GM23338 (cell line): ENCODE results near the gene NCK2. TPM values are rescaled to one million over a fixed set of nuclear protein-coding genes. Genes with fewer than 3 reads are reported as not detected.

Source experiments
- ATAC-seq: fragments of 200-7000 bp; cut with Tn5 transposase; 3 replicates; pipeline ENCODE4 v1.9.1; 2020
- DNase-seq: peaks from one replicate; pipeline ENCODE4 v3.0.0-alpha.2; 2015; ENCODE audit warnings: low spot score
- H2AFZ ChIP-seq: fragments of 200-600 bp; sonication (generic); 2 replicates; pipeline ENCODE4 v1.8.0; 2016; ENCODE audit warnings: antibody characterized with exemption, mild to moderate bottlenecking, moderate library complexity
- H3F3A ChIP-seq: fragments of 200-600 bp; sonication (generic); replicated peaks from 2 replicates; pipeline ENCODE4 v1.8.0; 2017; ENCODE audit warnings: antibody characterized with exemption, mixed run types, low read depth
- H3K27ac ChIP-seq: fragments of 200-600 bp; sonication (generic); 2 replicates; pipeline ENCODE4 v1.6.1; 2016; ENCODE audit warnings: low read depth
- H3K27me3 ChIP-seq: fragments of 200-600 bp; sonication (generic); 2 replicates; pipeline ENCODE4 v1.8.0; 2016; ENCODE audit warnings: mild to moderate bottlenecking, mixed run types, moderate library complexity; ENCODE audit not compliant: insufficient read depth
- H3K36me3 ChIP-seq: fragments of 200-600 bp; sonication (generic); 2 replicates; pipeline ENCODE4 v1.8.0; 2016; ENCODE audit warnings: mild to moderate bottlenecking; ENCODE audit not compliant: insufficient read depth
- H3K4me1 ChIP-seq: fragments of 200-600 bp; sonication (generic); 2 replicates; pipeline ENCODE4 v1.8.0; 2016; ENCODE audit warnings: mild to moderate bottlenecking, moderate library complexity; ENCODE audit not compliant: insufficient read depth
- H3K4me2 ChIP-seq: fragments of 200-600 bp; sonication (generic); 2 replicates; pipeline ENCODE4 v1.7.1; 2017; ENCODE audit warnings: mixed run types
- H3K4me3 ChIP-seq: fragments of 200-600 bp; sonication (generic); 2 replicates; pipeline ENCODE4 v1.6.1; 2016; ENCODE audit warnings: mixed run types
- H3K79me2 ChIP-seq: fragments of 200-600 bp; sonication (generic); replicated peaks from 2 replicates; pipeline ENCODE4 v1.8.0; 2017; ENCODE audit warnings: mild to moderate bottlenecking; ENCODE audit not compliant: insufficient read depth
- H3K9me2 ChIP-seq: fragments of 200-600 bp; sonication (generic); 2 replicates; pipeline ENCODE4 v1.8.0; 2017; ENCODE audit not compliant: insufficient read depth
- H4K20me1 ChIP-seq: fragments of 200-600 bp; sonication (generic); replicated peaks from 2 replicates; pipeline ENCODE4 v1.8.0; 2017; ENCODE audit warnings: mild to moderate bottlenecking; ENCODE audit not compliant: insufficient read depth
- H3K27ac Mint-ChIP-seq: 2 replicates; pipeline ENCODE4 v1.8.0; 2020; ENCODE audit warnings: inconsistent platforms, mild to moderate bottlenecking, moderate library complexity, mixed read lengths
- H3K27me3 Mint-ChIP-seq: 3 replicates; pipeline ENCODE4 v1.8.0; 2022; ENCODE audit warnings: low read depth, mild to moderate bottlenecking, moderate library complexity, mixed read lengths, inconsistent platforms; ENCODE audit not compliant: insufficient read depth, poor library complexity
- H3K36me3 Mint-ChIP-seq: 3 replicates; pipeline ENCODE4 v1.8.0; 2021; ENCODE audit warnings: low read depth, mild to moderate bottlenecking, inconsistent platforms, moderate library complexity, mixed read lengths
- H3K4me1 Mint-ChIP-seq: 3 replicates; pipeline ENCODE4 v1.8.0; 2020; ENCODE audit warnings: mild to moderate bottlenecking, inconsistent platforms, mixed read lengths
- H3K4me3 Mint-ChIP-seq: 3 replicates; pipeline ENCODE4 v1.8.0; 2021; ENCODE audit warnings: moderate library complexity, mild to moderate bottlenecking, inconsistent platforms, mixed read lengths
- H3K9me3 Mint-ChIP-seq: 3 replicates; pipeline ENCODE4 v1.8.0; 2020; ENCODE audit warnings: moderate library complexity, mild to moderate bottlenecking, inconsistent platforms, mixed read lengths
- CREB1 ChIP-seq: fragments of 250-450 bp; sonication (Bioruptor Pico); IDR thresholded peaks from 2 replicates; pipeline ENCODE4 v1.5.0; 2020; ENCODE audit warnings: low read depth, mild to moderate bottlenecking, moderate library complexity
- CTCF ChIP-seq, 2 experiments: fragments of 200-600 bp in 1 of 2; sonication (generic) in 1 of 2; conservative IDR thresholded peaks; 2 replicates each; pipeline versions ENCODE4 v1.5.1 to v1.6.1; 2016 to 2017; ENCODE audit warnings: antibody characterized with exemption in 2 of 2, low read depth in 2 of 2, mild to moderate bottlenecking in 2 of 2, moderate library complexity in 1 of 2
- ETS1 ChIP-seq: IDR thresholded peaks from 2 replicates; pipeline ENCODE4 v1.6.1; 2016; ENCODE audit warnings: antibody characterized with exemption
- EZH2 ChIP-seq: fragments of 200-600 bp; sonication (generic); IDR thresholded peaks from one replicate; pipeline ENCODE4 v1.8.0; 2017; ENCODE audit warnings: antibody characterized with exemption, mild to moderate bottlenecking, low read depth; ENCODE audit not compliant: unreplicated experiment
- EZH2phosphoT487 ChIP-seq: fragments of 200-600 bp; sonication (generic); IDR thresholded peaks from one replicate; pipeline ENCODE4 v1.8.1; 2018; ENCODE audit warnings: antibody characterized with exemption; ENCODE audit not compliant: unreplicated experiment
- JUNB ChIP-seq: IDR thresholded peaks from one replicate; pipeline ENCODE4 v1.6.1; 2016; ENCODE audit warnings: antibody characterized with exemption; ENCODE audit not compliant: unreplicated experiment
- NANOG ChIP-seq: IDR thresholded peaks from 2 replicates; pipeline ENCODE4 v1.6.1; 2016; ENCODE audit warnings: antibody characterized with exemption, borderline replicate concordance
- POLR2AphosphoS5 ChIP-seq: IDR thresholded peaks from 2 replicates; pipeline ENCODE4 v1.6.1; 2016; ENCODE audit warnings: antibody characterized with exemption, low read depth
- REST ChIP-seq: IDR thresholded peaks from one replicate; pipeline ENCODE4 v1.6.1; 2018; ENCODE audit warnings: antibody characterized with exemption; ENCODE audit not compliant: unreplicated experiment
- STAT1 ChIP-seq: IDR thresholded peaks from one replicate; pipeline ENCODE4 v1.6.1; 2016; ENCODE audit warnings: antibody characterized with exemption; ENCODE audit not compliant: unreplicated experiment
- ZNF114 ChIP-seq: fragments of 250-450 bp; sonication (Bioruptor Pico); IDR thresholded peaks from 2 replicates; pipeline ENCODE4 v1.5.0; 2020; ENCODE audit warnings: mild to moderate bottlenecking, moderate library complexity
- ZNF331 ChIP-seq: fragments of 250-450 bp; sonication (Bioruptor Pico); IDR thresholded peaks from 2 replicates; pipeline ENCODE4 v1.5.0; 2020; ENCODE audit warnings: low read depth, mild to moderate bottlenecking, moderate library complexity
- ZNF462 ChIP-seq: fragments of 250-450 bp; sonication (Bioruptor Pico); IDR thresholded peaks from 2 replicates; pipeline ENCODE4 v1.5.0; 2020; ENCODE audit warnings: mild to moderate bottlenecking, moderate library complexity
- polyA plus RNA-seq: library from polyadenylated mRNA; unstranded; fragments of >200 nt; fragmentation: Nextera tagmentation; extraction: Ambion mirVana; gene quantifications from 2 replicates; pipeline ENCODE4 v1.2.1, GENCODE V29; 2016
- total RNA-seq: library from RNA; depleted of rRNA; stranded (reverse); fragments of >200 nt; shearing (Covaris generic); gene quantifications from 2 replicates; pipeline ENCODE4 v1.2.3, GENCODE V29; 2014

The NCK2 gene
- total and polyA plus RNA-seq, 2 experiments from 2014 or later: 26.9 to 59.9 TPM

GRCh38 chr2:105783972-105784371, 39.3 kb downstream of the NCK2 start:
- H3K4me2 ChIP-seq: no peak overlapping the region
- no peak for DNase-seq
- no peak overlapping the region for H3K4me3 Mint-ChIP-seq
- H3K27ac ChIP-seq: no peak overlapping the region
- peaks cover 8% of the 10 kb centered on the region for H3K27me3 Mint-ChIP-seq
- peaks cover 93% of the 10 kb centered on the region for H3K79me2 ChIP-seq
- H4K20me1 ChIP-seq: peaks cover 50% of the 10 kb centered on the region
- no peaks in the 10 kb centered on the region; the same call in 2 of the 3 replicates for H3K9me3 Mint-ChIP-seq
- H3F3A ChIP-seq: no peaks in the 10 kb centered on the region
- H3K36me3 Mint-ChIP-seq: no peaks in the 10 kb centered on the region
- H3K4me1 ChIP-seq: peaks cover 24% of the 10 kb centered on the region
- H2AFZ ChIP-seq: no peak overlapping the region
- no peak overlapping the region for H3K4me3 ChIP-seq
- no peaks in the 10 kb centered on the region for H3K9me2 ChIP-seq
- peaks cover 56% of the 10 kb centered on the region for H3K4me1 Mint-ChIP-seq
- no peak for TF ChIP-seq STAT1
- TF ChIP-seq EZH2phosphoT487: no peak
- no peak for TF ChIP-seq ETS1
- TF ChIP-seq ZNF462: no peak
- TF ChIP-seq POLR2AphosphoS5: no peak
- no peak for TF ChIP-seq CTCF (conservative IDR thresholded peaks at IDR 0.05; ENCODE audit: low read depth in 2 of 2)
- TF ChIP-seq JUNB: no peak
- no peak for TF ChIP-seq NANOG
- TF ChIP-seq REST: no peak
- no peak for TF ChIP-seq EZH2
- no peak for TF ChIP-seq ZNF331 (CRISPR knock-in tag)
- TF ChIP-seq ZNF114 (CRISPR knock-in tag): no peak
- no peak for TF ChIP-seq CREB1 (CRISPR knock-in tag)
- no peak overlapping the region for H3K27ac Mint-ChIP-seq
- no peaks in the 10 kb centered on the region for H3K36me3 ChIP-seq
- ATAC-seq: no peak
- no peaks in the 10 kb centered on the region for H3K27me3 ChIP-seq
